Endometrial microvascular endothelial cells (primary cell): Measurements from ENCODE around the gene HOGA1. TPM values are rescaled to one million over a fixed set of nuclear protein-coding genes. Genes with fewer than 3 reads are reported as not detected.
"Not testable (repeated sequence)": the region's sequence is repeated elsewhere in the genome, so short reads cannot be mapped to it uniquely, and the experiment has no call there.

Experiments used
- in situ Hi-C: cut with HindIII; loops from 2 replicates; pipeline ENCODE4 v1.10.0; 2017; ENCODE audit warnings: low sequenced_read_pairs, low pct_unique_long_range_greater_than_20kb; ENCODE audit errors: inconsistent ontology term
- total RNA-seq: library from RNA; depleted of rRNA; stranded (reverse); fragments of >200 nt; gene quantifications from one replicate; pipeline ENCODE4 v1.2.3, GENCODE V29; 2015; ENCODE audit errors: inconsistent ontology term

The HOGA1 gene
- total RNA-seq, 1 donor from 2014 or later: 0.37 TPM

GRCh38 chr10:97575127-97575668 lies 9.0 kb upstream of the HOGA1 start:
- in situ Hi-C loops: no loop called here

- in situ Hi-C loops: not testable (repeated sequence)
These were observed 7.7 kb upstream of the HOGA1 start for GRCh38 chr10:97576487-97576886.

GRCh38 chr10:97577701-97578100 lies 6.5 kb upstream of the HOGA1 start:
- in situ Hi-C loops: no loop called here

GRCh38 chr10:97578171-97578844 lies 5.9 kb upstream of the HOGA1 start:
- in situ Hi-C loops: no loop called here

- in situ Hi-C loops: no loop called here
These were observed 3.5 kb upstream of the HOGA1 start for GRCh38 chr10:97580421-97581367.

- in situ Hi-C loops: no loop called here
These were observed 2.0 kb upstream of the HOGA1 start for GRCh38 chr10:97582169-97582568.

GRCh38 chr10:97583476-97583875 lies 713 bp upstream of the HOGA1 start:
- in situ Hi-C loops: no loop called here

GRCh38 chr10:97584798-97585438 lies 729 bp downstream of the HOGA1 start:
- in situ Hi-C loops: no loop called here

- in situ Hi-C loops: no loop called here
These were observed 1.2 kb downstream of the HOGA1 start for GRCh38 chr10:97585439-97585811.

GRCh38 chr10:97587183-97587582 lies 3.0 kb downstream of the HOGA1 start:
- in situ Hi-C loops: no loop called here

GRCh38 chr10:97589479-97589878 lies 5.3 kb downstream of the HOGA1 start, which contains the start of gene C10orf62:
Gene C10orf62, plus strand, starts transcription at chr10:97589721. Its CDS starts 177 bp downstream, at chr10:97589898.
- in situ Hi-C loops: no loop called here

GRCh38 chr10:97590082-97590747 lies 6.0 kb downstream of the HOGA1 start:
- in situ Hi-C loops: no loop called here

GRCh38 chr10:97590748-97591495 lies 6.7 kb downstream of the HOGA1 start:
- in situ Hi-C loops: no loop called here

GRCh38 chr10:97593421-97593820 lies 9.2 kb downstream of the HOGA1 start:
- in situ Hi-C loops: no loop called here

GRCh38 chr10:97596101-97597082 lies 12.2 kb downstream of the HOGA1 start:
- in situ Hi-C loops: no loop called here

- in situ Hi-C loops: no loop called here
These were observed 13.6 kb downstream of the HOGA1 start for GRCh38 chr10:97597778-97598177.
